ENCODE results near the gene MIAT.
A peak's percentile ranks its signal among the peaks of the same experiment; 100 is the strongest.

MIAT gene

DNA sequence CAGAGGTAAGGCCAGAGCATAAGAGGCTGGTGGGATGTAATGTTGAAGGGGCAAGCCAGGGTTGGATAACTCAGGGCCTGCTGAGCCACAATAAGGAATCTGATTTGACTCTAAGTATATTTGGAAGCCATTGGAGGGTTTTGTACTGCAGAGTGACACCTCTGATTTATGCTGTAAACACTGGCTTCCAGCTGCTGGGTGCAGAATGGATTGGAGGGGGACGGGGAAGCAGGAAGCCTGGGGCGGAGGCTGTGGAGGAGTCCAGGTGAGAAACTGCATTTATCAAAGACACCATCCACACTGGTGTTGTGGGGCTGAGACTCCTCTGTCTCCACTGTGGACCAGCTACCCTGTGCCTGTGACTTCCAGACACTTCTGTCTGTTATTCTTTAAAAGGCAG is 26.8 kb downstream of the MIAT start:
- Histone ChIP-seq H3K27ac (ENCODE audit: extremely low read depth, low read depth, low read length) (no peak overlapping the region), H3K4me3 (ENCODE audit: low read depth, low read length) (no peak overlapping the region), H3K4me1 (ENCODE audit: control insufficient read depth, insufficient read depth, low read length) (no peaks in the 10 kb centered on the region), H3K36me3 (ENCODE audit: control insufficient read depth in 2 of 2, insufficient read depth in 1 of 2, low read length in 2 of 2) (peaks cover 0 to 23% of the 10 kb centered on the region in 2 experiments; a peak in 2 of 3 replicates), H3K9me3 (ENCODE audit: control insufficient read depth, insufficient read depth, low read depth, low read length) (no peaks in the 10 kb centered on the region)
- ChIA-PET POLR2A (no interaction called here), CTCF (interaction anchor here (0.7 to 4.9 kb wide), 3 partner anchors 8 to 290 kb away, joined by 3 to 19 read pairs (median 3); no protein-coding TSS in a partner anchor)
- TF ChIP-seq ZIC2 (tag by site-specific recombination; IDR thresholded peaks at IDR 0.05) (0 out of 2 replicates have a peak, but pooled peaks have one; percentile 2), BCL11B (tag by site-specific recombination; IDR thresholded peaks at IDR 0.05; ENCODE audit: low read depth) (no peak)

- H3K9me3 ChIP-seq (ENCODE audit: control insufficient read depth, insufficient read depth, low read depth, low read length) = no peaks in the 10 kb centered on the region
- H3K27ac ChIP-seq (ENCODE audit: extremely low read depth, low read depth, low read length) = no peak overlapping the region
- ChIA-PET CTCF (interaction anchor here (4.9 kb wide), 1 partner anchor 12 kb away, joined by 19 read pairs; no protein-coding TSS in a partner anchor), POLR2A (no interaction called here)
- TF ChIP-seq ZNF133 (tag by site-specific recombination; IDR thresholded peaks at IDR 0.05) = no peak
- TF ChIP-seq ZNF266 (tag by site-specific recombination; IDR thresholded peaks at IDR 0.05; ENCODE audit: low read depth) = no peak
- TF ChIP-seq ZSCAN30 (tag by site-specific recombination; IDR thresholded peaks at IDR 0.05) = no peak
- TF ChIP-seq ZFP69B (tag by site-specific recombination; IDR thresholded peaks at IDR 0.05) = no peak
- no peak for TF ChIP-seq ZNF26 (tag by site-specific recombination; IDR thresholded peaks at IDR 0.05)
- TF ChIP-seq IKZF3 (tag by site-specific recombination; IDR thresholded peaks at IDR 0.05) = no peak
- no peak for TF ChIP-seq PBX3 (CRISPR knock-in tag; IDR thresholded peaks at IDR 0.05)
- TF ChIP-seq, protein P1, sequence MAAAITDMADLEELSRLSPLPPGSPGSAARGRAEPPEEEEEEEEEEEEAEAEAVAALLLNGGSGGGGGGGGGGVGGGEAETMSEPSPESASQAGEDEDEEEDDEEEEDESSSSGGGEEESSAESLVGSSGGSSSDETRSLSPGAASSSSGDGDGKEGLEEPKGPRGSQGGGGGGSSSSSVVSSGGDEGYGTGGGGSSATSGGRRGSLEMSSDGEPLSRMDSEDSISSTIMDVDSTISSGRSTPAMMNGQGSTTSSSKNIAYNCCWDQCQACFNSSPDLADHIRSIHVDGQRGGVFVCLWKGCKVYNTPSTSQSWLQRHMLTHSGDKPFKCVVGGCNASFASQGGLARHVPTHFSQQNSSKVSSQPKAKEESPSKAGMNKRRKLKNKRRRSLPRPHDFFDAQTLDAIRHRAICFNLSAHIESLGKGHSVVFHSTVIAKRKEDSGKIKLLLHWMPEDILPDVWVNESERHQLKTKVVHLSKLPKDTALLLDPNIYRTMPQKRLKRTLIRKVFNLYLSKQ (tag by site-specific recombination; IDR thresholded peaks at IDR 0.05; ENCODE audit: borderline replicate concordance) = no peak
- peaks cover 0 to 15% of the 10 kb centered on the region in 2 experiments; a peak in 2 of 3 replicates for H3K36me3 ChIP-seq (ENCODE audit: control insufficient read depth in 2 of 2, insufficient read depth in 1 of 2, low read length in 2 of 2)
- H3K4me1 ChIP-seq (ENCODE audit: control insufficient read depth, insufficient read depth, low read length) = no peaks in the 10 kb centered on the region
- no peak overlapping the region for H3K4me3 ChIP-seq (ENCODE audit: low read depth, low read length)
Measured at GRCh38 chr22:26685601-26686000, 28.2 kb downstream of the MIAT start.

GRCh38 chr22:26687439-26687838 is 30.1 kb downstream of the MIAT start:
- no peaks in the 10 kb centered on the region for H3K9me3 ChIP-seq (ENCODE audit: control insufficient read depth, insufficient read depth, low read depth, low read length)
- ChIA-PET POLR2A (no interaction called here), CTCF (interaction anchor here (1.0 to 1.6 kb wide), 2 partner anchors 9 to 14 kb away, joined by 3 to 6 read pairs; no protein-coding TSS in a partner anchor)
- peaks cover 0 to under 1% of the 10 kb centered on the region in 2 experiments; a peak in 1 of 3 replicates for H3K36me3 ChIP-seq (ENCODE audit: control insufficient read depth in 2 of 2, insufficient read depth in 1 of 2, low read length in 2 of 2)
- TF ChIP-seq, protein P2, sequence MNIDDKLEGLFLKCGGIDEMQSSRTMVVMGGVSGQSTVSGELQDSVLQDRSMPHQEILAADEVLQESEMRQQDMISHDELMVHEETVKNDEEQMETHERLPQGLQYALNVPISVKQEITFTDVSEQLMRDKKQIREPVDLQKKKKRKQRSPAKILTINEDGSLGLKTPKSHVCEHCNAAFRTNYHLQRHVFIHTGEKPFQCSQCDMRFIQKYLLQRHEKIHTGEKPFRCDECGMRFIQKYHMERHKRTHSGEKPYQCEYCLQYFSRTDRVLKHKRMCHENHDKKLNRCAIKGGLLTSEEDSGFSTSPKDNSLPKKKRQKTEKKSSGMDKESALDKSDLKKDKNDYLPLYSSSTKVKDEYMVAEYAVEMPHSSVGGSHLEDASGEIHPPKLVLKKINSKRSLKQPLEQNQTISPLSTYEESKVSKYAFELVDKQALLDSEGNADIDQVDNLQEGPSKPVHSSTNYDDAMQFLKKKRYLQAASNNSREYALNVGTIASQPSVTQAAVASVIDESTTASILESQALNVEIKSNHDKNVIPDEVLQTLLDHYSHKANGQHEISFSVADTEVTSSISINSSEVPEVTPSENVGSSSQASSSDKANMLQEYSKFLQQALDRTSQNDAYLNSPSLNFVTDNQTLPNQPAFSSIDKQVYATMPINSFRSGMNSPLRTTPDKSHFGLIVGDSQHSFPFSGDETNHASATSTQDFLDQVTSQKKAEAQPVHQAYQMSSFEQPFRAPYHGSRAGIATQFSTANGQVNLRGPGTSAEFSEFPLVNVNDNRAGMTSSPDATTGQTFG (tag by site-specific recombination; IDR thresholded peaks at IDR 0.05; ENCODE audit: borderline replicate concordance) = no peak
- TF ChIP-seq GFI1B (tag by site-specific recombination; IDR thresholded peaks at IDR 0.05) (no peak), IKZF3 (tag by site-specific recombination; IDR thresholded peaks at IDR 0.05) (no peak), BCL6B (tag by site-specific recombination; IDR thresholded peaks at IDR 0.05) (no peak), KLF9 (tag by site-specific recombination; IDR thresholded peaks at IDR 0.05; ENCODE audit: low read depth) (no peak), ZNF335 (tag by site-specific recombination; conservative IDR thresholded peaks at IDR 0.05) (no peak), ZFP69B (tag by site-specific recombination; IDR thresholded peaks at IDR 0.05) (no peak), ZNF558 (tag by site-specific recombination; IDR thresholded peaks at IDR 0.05) (no peak), ZNF449 (tag by site-specific recombination; IDR thresholded peaks at IDR 0.05) (no peak), ZNF549 (tag by site-specific recombination; IDR thresholded peaks at IDR 0.05) (no peak), ZNF398 (tag by site-specific recombination; IDR thresholded peaks at IDR 0.05) (no peak)
- no peak overlapping the region for H3K4me3 ChIP-seq (ENCODE audit: low read depth, low read length)
- H3K27ac ChIP-seq (ENCODE audit: extremely low read depth, low read depth, low read length) = no peak overlapping the region
- H3K4me1 ChIP-seq (ENCODE audit: control insufficient read depth, insufficient read depth, low read length) = no peaks in the 10 kb centered on the region

All from HEK293 (cell line).